Uterus (tissue), 4 donors: ENCODE data around the gene NR6A1. TPM values are rescaled to one million over a fixed set of nuclear protein-coding genes. Genes with fewer than 3 reads are reported as not detected.

ENCODE experiments used
- DNase-seq, 2 donors: peaks; one replicate each; pipeline ENCODE4 v3.0.0-alpha.2; 2019 to 2020
- H3K27ac ChIP-seq, 2 donors: fragments of 200-600 bp; sonication (generic); 1 replicate in 1 of 2; 2 replicates in 1 of 2; pipeline ENCODE4 v1.5.1; 2016 to 2018
- H3K27me3 ChIP-seq, 2 donors: fragments of 200-600 bp; sonication (generic); one replicate each; pipeline ENCODE4 v1.5.1; 2018 to 2019; ENCODE audit warnings: control low read depth in 1 of 2
- H3K36me3 ChIP-seq, 2 donors: fragments of 200-600 bp; sonication (generic); one replicate each; pipeline ENCODE4 v1.5.1; 2019; ENCODE audit warnings: control low read depth in 1 of 2
- H3K4me1 ChIP-seq, 2 donors: fragments of 200-600 bp; sonication (generic); one replicate each; pipeline ENCODE4 v1.5.1; 2018 to 2019; ENCODE audit warnings: control low read depth in 1 of 2
- H3K4me3 ChIP-seq, 2 donors: fragments of 200-600 bp; sonication (generic); 1 replicate in 1 of 2; 2 replicates in 1 of 2; pipeline ENCODE4 v1.5.1; 2018 to 2019; ENCODE audit warnings: mild to moderate bottlenecking in 1 of 2
- H3K9me3 ChIP-seq, 2 donors: fragments of 200-600 bp; sonication (generic); one replicate each; pipeline ENCODE4 v1.5.1; 2019; ENCODE audit warnings: control low read depth in 1 of 2
- POLR2A ChIP-seq, 2 donors: fragments of 450-650 bp; IDR thresholded peaks; one replicate each; pipeline ENCODE4 v1.6.1; 2016; ENCODE audit warnings: antibody characterized with exemption in 2 of 2, mild to moderate bottlenecking in 1 of 2, moderate library complexity in 1 of 2
- intact Hi-C: fragments of 100-400 bp; cut with DNase I; formaldehyde crosslinking; loops from one replicate; pipeline ENCODE4 v1.15.1; 2023; ENCODE audit warnings: low total_unique reads
- total RNA-seq, 4 donors: library from RNA; depleted of rRNA in 3 of 4; stranded (reverse); fragments of >200 nt in 3 of 4; gene quantifications; one replicate each; pipeline versions ENCODE4 v1.1.0 to v1.2.4, GENCODE V29; 2014 to 2023
- TF ChIP-seq, protein P1 (sequence below), 4 experiments: fragments of 200-600 bp in 2 of 4; fragments of 450-650 bp in 2 of 4; sonication (generic) in 2 of 4; IDR thresholded peaks; one replicate each; pipeline ENCODE4 v1.5.1; 2016 to 2019; ENCODE audit warnings: antibody characterized with exemption in 4 of 4, mild to moderate bottlenecking in 2 of 4, moderate library complexity in 1 of 4
- donor health status: DM: yes; HTN: yes; CAD: no.

NR6A1 gene
- total RNA-seq, 4 donors from 2014 or later = under 0.01 to 2.6 (median 1.3) TPM; not detected in 1

DNA sequence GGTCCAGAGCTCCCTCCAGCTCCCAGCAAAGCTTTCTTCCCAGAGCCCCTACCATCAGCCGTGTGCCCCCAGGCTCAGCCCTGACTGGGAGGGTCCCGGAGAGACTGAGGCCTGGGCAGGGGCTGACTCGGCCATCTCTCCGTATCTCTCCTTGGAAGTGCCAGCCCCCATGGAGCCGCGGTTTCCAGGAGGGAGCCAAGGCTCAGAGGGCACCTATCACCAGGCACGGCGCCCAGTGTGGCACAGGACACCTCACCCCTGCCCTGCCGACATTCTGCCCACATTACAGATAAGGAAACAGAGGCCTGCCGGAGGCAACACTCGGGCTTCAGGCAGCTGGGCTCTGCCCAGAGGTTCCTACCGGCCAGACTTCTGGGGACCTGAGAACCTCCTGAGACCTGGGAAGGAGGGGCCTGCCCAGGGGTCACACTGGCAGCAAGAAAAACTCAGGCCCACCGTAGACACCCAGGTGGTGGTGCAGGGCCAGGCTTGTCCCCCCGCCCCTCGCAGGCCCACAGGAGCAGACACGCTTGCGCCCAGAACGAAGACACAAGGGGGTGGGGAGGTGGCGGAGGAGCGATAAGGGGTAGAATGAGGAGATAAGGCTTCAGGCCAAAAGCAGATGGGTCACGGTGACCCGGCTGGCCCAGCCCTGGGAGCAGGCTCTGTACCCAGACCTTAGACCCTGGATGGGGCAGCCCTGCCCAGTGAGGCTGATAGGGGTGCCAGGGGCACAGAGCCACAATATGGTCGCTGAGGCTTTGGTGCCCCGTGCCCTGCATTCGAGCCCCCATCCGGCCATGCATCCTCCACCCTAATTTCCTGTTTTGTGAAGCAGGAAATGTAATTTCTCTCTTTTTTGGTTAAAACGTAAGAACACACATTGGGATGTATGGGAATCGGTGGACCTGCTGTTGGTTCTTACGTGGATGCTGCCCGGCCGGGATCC lies 275.7 kb downstream of the NR6A1 start:
- Histone ChIP-seq H3K9me3 (no peaks in the 10 kb centered on the region), H3K27me3 (no peaks in the 10 kb centered on the region), H3K36me3 (no peaks in the 10 kb centered on the region), H3K4me1 (no peaks in the 10 kb centered on the region), H3K27ac (no peak overlapping the region), H3K4me3 (no peak overlapping the region)
- TF ChIP-seq POLR2A (IDR thresholded peaks at IDR 0.05) = no peak
- TF ChIP-seq, protein P1, sequence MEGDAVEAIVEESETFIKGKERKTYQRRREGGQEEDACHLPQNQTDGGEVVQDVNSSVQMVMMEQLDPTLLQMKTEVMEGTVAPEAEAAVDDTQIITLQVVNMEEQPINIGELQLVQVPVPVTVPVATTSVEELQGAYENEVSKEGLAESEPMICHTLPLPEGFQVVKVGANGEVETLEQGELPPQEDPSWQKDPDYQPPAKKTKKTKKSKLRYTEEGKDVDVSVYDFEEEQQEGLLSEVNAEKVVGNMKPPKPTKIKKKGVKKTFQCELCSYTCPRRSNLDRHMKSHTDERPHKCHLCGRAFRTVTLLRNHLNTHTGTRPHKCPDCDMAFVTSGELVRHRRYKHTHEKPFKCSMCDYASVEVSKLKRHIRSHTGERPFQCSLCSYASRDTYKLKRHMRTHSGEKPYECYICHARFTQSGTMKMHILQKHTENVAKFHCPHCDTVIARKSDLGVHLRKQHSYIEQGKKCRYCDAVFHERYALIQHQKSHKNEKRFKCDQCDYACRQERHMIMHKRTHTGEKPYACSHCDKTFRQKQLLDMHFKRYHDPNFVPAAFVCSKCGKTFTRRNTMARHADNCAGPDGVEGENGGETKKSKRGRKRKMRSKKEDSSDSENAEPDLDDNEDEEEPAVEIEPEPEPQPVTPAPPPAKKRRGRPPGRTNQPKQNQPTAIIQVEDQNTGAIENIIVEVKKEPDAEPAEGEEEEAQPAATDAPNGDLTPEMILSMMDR (IDR thresholded peaks at IDR 0.05) = no peak
- no peak for DNase-seq
- intact Hi-C loops = no loop called here

DNA sequence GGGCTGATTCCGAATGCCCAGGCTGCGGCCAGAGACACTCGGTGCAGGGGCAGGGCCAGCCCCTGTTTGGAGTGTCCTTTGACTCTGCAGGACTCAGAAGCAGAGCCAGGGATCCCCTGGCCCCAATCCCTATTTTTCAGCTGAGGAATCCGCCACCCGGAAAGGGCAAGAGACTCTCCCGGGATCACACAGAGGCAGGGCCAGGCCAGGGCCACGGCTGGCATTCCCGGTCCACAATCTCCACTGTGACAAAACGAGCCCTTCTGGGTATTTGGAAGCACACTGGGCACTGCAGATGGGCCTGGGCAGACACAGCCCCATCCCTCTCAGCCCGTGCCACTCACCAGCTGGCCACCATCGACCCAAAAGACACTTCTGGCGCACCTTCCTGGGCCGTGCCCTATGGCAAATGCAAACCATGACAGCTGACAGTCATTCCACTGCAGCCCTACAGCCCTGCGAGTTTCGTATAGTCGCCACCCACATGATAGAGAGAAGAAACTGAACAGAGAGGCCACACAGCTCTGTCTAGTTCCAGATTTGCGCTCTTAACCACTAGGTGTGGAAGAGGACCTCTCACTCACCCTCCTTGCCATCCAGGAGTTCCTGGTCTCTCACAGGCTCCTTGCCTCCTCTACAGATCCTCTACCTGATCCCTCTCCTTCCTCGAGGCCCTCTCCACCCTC lies 277.2 kb downstream of the NR6A1 start:
- H3K27me3 ChIP-seq = no peaks in the 10 kb centered on the region
- TF ChIP-seq POLR2A (IDR thresholded peaks at IDR 0.05) = no peak
- TF ChIP-seq, protein P1 (IDR thresholded peaks at IDR 0.05) = no peak
- DNase-seq = no peak

DNA sequence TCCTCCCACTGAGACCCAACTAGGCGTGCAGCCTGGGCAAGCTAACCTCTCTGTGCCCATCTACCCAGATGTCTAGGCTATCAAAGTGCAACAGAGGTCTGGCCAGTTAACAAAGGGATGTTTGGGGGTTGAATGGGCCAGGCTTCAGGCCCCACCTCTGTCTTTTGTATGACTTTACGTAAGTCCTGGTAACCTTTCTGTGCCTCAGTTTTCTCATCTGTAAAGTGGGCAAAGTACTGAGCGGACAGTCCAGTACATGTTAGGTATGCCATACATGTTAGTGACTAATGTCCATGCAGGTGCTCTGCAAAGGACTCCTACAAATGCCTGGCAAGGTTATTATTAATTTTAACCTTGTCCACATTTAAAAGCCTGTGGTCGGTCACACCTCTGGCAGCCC lies 277.9 kb downstream of the NR6A1 start:
- Histone ChIP-seq H3K36me3 (no peaks in the 10 kb centered on the region), H3K9me3 (no peaks in the 10 kb centered on the region), H3K27ac (no peak overlapping the region), H3K4me1 (no peaks in the 10 kb centered on the region), H3K27me3 (no peaks in the 10 kb centered on the region), H3K4me3 (no peak overlapping the region)
- no peak for DNase-seq
- TF ChIP-seq POLR2A (IDR thresholded peaks at IDR 0.05) = no peak
- TF ChIP-seq, protein P1 (IDR thresholded peaks at IDR 0.05) = no peak
- intact Hi-C loops = no loop called here

More for the DNA sequence above, 277.2 kb downstream of the NR6A1 start:
- Histone ChIP-seq H3K9me3 (no peaks in the 10 kb centered on the region), H3K27ac (no peak overlapping the region), H3K4me1 (no peaks in the 10 kb centered on the region), H3K4me3 (no peak overlapping the region), H3K36me3 (no peaks in the 10 kb centered on the region)
- intact Hi-C loops = no loop called here

DNA sequence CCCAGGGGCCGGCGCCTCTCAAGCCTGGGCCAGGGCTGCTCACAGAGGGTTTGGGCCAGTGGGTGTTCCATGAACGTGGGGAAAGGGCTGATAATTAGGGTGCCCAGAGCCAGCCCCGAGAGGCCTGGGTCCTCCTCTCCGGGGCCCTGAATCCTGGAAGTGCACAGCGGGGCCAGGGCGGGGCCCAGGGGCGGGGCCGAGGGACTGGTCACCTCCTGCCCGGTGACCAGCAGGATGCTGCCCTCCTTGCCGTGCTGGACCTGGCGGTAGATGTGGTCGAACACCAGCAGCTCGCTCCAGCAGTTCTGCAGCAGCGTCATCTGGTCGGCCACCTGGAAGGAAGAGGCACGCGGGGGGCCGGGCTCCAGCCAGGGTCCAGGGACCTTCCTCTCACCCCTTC lies 278.3 kb downstream of the NR6A1 start:
- H3K36me3 ChIP-seq = no peaks in the 10 kb centered on the region
- intact Hi-C loops = no loop called here
- TF ChIP-seq, protein P1 (IDR thresholded peaks at IDR 0.05) = no peak
- no peaks in the 10 kb centered on the region for H3K9me3 ChIP-seq
- no peak for DNase-seq
- H3K4me1 ChIP-seq = no peaks in the 10 kb centered on the region
- H3K27ac ChIP-seq = no peak overlapping the region
- no peaks in the 10 kb centered on the region for H3K27me3 ChIP-seq
- H3K4me3 ChIP-seq = no peak overlapping the region
